ENCODE measurements around the gene MKRN2OS.

- TF ChIP-seq CTCF (IDR thresholded peaks at IDR 0.05; ENCODE audit: borderline replicate concordance, extremely low read depth, low read length, poor library complexity, severe bottlenecking): no peak
- no peak for TF ChIP-seq EZH2 (IDR thresholded peaks at IDR 0.05; ENCODE audit: borderline replicate concordance, low read depth, low read length, severe bottlenecking)
Observed at GRCh38 chr3:12549971-12550760, 4.9 kb upstream of the MKRN2OS start.
